PC-3 (cell line): ENCODE data around the gene KDELR1.

ENCODE experiments used
- CTCF ChIP-seq: fragments of 300-600 bp; sonication (generic); conservative IDR thresholded peaks from 2 replicates; pipeline ENCODE4 v1.5.1; 2017; ENCODE audit warnings: antibody characterized with exemption, low read depth, mild to moderate bottlenecking, low read length
- EZH2 ChIP-seq: fragments of 300-600 bp; sonication (generic); IDR thresholded peaks from one replicate; pipeline ENCODE4 v1.6.1; 2017; ENCODE audit warnings: antibody characterized with exemption, mild to moderate bottlenecking, low read length; ENCODE audit not compliant: unreplicated experiment
- EZH2phosphoT487 ChIP-seq: fragments of 300-600 bp; sonication (generic); IDR thresholded peaks from 2 replicates; pipeline ENCODE4 v1.6.1; 2018; ENCODE audit warnings: mild to moderate bottlenecking, antibody characterized with exemption, low read length, borderline replicate concordance

DNA sequence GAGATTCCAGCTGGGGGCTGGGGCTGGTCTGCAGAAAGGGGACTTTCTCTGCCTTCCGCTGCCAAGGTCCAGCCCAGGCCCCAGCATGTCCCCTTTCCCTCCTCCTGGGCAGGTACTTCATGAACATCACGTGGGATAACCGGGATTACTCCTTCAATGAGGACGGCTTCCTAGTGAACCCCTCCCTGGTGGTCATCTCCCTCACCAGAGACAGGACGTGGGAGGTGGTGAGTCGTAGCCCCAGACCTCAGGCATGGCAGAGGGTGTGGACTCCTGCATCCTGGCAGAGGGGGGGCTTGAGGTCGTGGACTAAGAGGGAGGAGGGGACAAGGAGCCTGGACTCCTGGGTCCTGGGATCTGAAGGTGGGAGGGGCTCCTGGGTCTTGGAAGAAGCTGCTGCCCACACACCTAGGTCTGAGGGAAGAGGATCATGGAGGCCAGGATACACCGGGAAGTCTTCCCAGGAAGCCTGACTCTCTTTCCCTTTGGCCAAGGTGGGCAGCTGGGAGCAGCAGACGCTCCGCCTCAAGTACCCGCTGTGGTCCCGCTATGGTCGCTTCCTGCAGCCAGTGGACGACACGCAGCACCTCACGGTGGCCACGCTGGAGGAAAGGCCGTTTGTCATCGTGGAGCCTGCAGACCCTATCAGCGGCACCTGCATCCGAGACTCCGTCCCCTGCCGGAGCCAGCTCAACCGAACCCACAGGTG is 22.7 kb upstream of the KDELR1 start:
- TF ChIP-seq CTCF (no peak), EZH2 (no peak), EZH2phosphoT487 (no peak)
